Muscle of leg (tissue), 11 donors: ENCODE results near the gene WIPF2. TPM values are rescaled to one million over a fixed set of nuclear protein-coding genes. Genes with fewer than 3 reads are reported as not detected.

Experiments used
- DNase-seq: peaks from one replicate; pipeline ENCODE4 v3.0.0; 2013
- H3K27ac ChIP-seq: one replicate; pipeline ENCODE4 v1.5.1; 2013; ENCODE audit warnings: mild to moderate bottlenecking, low read length, control low read depth
- H3K27me3 ChIP-seq: one replicate; pipeline ENCODE4 v1.6.1; 2013; ENCODE audit warnings: low read length; ENCODE audit not compliant: control insufficient read depth, insufficient read depth
- H3K36me3 ChIP-seq: one replicate; pipeline ENCODE4 v1.6.1; 2013; ENCODE audit warnings: low read length; ENCODE audit not compliant: control insufficient read depth, insufficient read depth
- H3K4me1 ChIP-seq: one replicate; pipeline ENCODE4 v1.6.1; 2013; ENCODE audit warnings: low read length; ENCODE audit not compliant: control insufficient read depth, insufficient read depth
- H3K4me3 ChIP-seq: one replicate; pipeline ENCODE4 v1.5.1; 2013; ENCODE audit warnings: low read length, control low read depth
- H3K9me3 ChIP-seq: replicated peaks from 2 replicates; pipeline ENCODE4 v1.6.1; 2013; ENCODE audit warnings: low read depth, low read length; ENCODE audit not compliant: control insufficient read depth
- WGBS: methylation state at CpG from one replicate; pipeline ENCODE4 v1.1.5; 2013; ENCODE audit warnings: missing lambda C conversion rate; ENCODE audit not compliant: insufficient coverage; 5-methylcytosine and 5-hydroxymethylcytosine counted together
- polyA plus RNA-seq, 8 donors: library from polyadenylated mRNA; unstranded; fragments of 120-200 nt; gene quantifications; one replicate each; pipeline versions ENCODE4 v1.2.1 to v1.2.3, GENCODE V29; 2013; ENCODE audit warnings: inconsistent platforms in 1 of 8, low replicate concordance in 1 of 8; ENCODE audit not compliant: insufficient read length in 8 of 8, insufficient read depth in 1 of 8
- total RNA-seq: library from RNA; stranded (reverse); fragments of 120-200 nt; gene quantifications from one replicate; pipeline ENCODE4 v1.2.4, GENCODE V29; 2013

WIPF2 gene
- total and polyA plus RNA-seq, 9 donors, result 4.6 to 18.0 (median 14.4) TPM

DNA sequence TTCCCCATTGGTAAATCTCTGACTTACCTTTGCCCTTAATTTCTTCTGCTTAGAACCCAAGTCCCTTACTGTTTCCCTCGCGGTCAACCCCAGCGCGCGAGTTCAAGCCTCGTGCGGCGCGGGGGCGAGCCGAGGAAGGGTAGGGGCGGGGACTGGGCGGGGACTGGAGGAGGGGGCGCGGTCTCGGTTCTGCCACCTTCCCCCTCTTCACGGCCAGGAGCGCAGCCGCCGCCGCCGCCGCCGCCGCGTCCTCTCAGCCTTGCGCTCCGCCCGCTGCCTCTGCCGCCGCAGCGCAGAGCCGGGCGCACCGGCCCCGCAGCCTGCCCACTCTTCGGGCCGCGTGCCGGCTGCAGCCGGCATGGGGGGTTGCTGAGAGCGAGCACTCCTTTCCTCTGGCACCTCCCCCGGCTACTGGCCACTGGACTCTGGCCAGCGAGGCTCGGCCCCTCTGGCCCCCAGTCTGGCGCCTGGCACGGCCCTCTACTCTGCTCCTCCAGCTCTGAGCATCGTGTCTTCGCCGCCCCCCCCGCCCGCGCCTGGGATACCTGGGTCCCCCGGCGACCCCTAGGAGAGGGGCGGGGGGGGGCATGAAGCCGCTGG, 41.7 kb upstream of the WIPF2 start, which contains the start of gene RAPGEFL1:
TSS of gene RAPGEFL1 (plus strand) at position 196 of the 600 bp plus-strand sequence. CDS start at position 588, 392 bp downstream.
- Histone ChIP-seq H3K9me3 (no peaks in the 10 kb centered on the region), H3K4me3 (peak within 1 kb of the TSS; percentile 58), H3K27ac (no peak within 1 kb of the TSS), H3K27me3 (no peaks in the 10 kb centered on the region), H3K36me3 (peaks cover 30% of the 10 kb centered on the region), H3K4me1 (peaks cover 32% of the 10 kb centered on the region)
- peak; percentile 79 for DNase-seq
- under 1% methylated on average over 40 of the region's 57 CpGs for WGBS

DNA sequence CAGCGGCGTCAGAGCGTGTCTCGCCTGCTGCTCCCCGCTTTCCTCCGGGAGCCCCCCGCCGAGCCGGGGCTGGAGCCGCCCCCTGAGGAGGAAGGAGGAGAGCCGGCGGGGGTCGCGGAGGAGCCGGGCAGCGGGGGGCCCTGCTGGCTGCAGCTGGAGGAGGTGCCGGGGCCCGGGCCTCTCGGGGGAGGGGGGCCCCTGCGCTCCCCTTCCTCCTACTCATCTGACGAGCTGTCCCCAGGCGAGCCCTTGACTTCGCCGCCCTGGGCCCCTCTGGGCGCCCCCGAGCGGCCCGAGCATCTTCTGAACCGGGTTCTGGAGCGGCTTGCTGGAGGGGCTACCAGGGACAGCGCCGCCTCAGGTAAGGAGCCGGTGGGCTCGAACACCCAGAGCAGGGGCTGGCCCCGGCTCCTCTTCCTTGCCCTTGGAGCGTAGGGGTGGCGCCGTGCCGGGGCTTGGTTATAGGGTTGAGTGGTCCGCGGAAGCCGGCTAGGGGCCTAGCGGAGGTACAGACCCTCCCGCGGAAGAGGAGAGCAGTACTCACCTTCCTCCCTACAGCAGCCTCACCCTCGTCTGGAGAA, 41.0 kb upstream of the WIPF2 start:
- 20% methylated on average over 19 of the region's 46 CpGs for WGBS
- Histone ChIP-seq H3K27me3 (no peaks in the 10 kb centered on the region), H3K4me3 (peak overlapping the region; percentile 58)

DNA sequence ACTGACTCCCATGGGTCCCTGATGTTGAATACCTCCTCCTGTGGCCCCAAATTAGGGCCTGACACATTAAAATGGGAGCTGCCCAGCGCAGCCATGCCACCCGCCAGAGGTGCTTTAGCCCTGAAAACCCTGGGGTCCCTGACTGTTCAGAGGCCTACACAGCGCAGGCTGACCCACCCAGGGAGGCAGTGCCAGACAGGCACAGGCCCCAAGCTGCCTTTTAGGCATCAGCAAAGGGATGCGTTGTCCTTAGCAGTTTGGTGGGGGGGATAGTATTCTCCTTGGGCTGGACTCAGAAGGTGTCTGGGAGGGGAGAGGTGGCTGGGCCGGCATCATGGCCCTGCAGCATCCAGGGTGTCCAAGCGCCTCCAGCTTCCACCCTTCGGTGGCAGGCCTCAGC, 40.4 kb upstream of the WIPF2 start:
- no peak overlapping the region for H3K4me3 ChIP-seq
- 88% methylated on average over 4 of the region's 7 CpGs for WGBS
- peaks cover 25% of the 10 kb centered on the region for H3K36me3 ChIP-seq
- no peak overlapping the region for H3K27ac ChIP-seq
- peaks cover 37% of the 10 kb centered on the region for H3K4me1 ChIP-seq
- no peaks in the 10 kb centered on the region for H3K9me3 ChIP-seq
- H3K27me3 ChIP-seq, result no peaks in the 10 kb centered on the region
- no peak for DNase-seq

More for the DNA sequence above, 41.0 kb upstream of the WIPF2 start:
- Histone ChIP-seq H3K4me1 (peaks cover 37% of the 10 kb centered on the region), H3K27ac (no peak overlapping the region), H3K36me3 (peaks cover 29% of the 10 kb centered on the region), H3K9me3 (no peaks in the 10 kb centered on the region)
- DNase-seq, result no peak

DNA sequence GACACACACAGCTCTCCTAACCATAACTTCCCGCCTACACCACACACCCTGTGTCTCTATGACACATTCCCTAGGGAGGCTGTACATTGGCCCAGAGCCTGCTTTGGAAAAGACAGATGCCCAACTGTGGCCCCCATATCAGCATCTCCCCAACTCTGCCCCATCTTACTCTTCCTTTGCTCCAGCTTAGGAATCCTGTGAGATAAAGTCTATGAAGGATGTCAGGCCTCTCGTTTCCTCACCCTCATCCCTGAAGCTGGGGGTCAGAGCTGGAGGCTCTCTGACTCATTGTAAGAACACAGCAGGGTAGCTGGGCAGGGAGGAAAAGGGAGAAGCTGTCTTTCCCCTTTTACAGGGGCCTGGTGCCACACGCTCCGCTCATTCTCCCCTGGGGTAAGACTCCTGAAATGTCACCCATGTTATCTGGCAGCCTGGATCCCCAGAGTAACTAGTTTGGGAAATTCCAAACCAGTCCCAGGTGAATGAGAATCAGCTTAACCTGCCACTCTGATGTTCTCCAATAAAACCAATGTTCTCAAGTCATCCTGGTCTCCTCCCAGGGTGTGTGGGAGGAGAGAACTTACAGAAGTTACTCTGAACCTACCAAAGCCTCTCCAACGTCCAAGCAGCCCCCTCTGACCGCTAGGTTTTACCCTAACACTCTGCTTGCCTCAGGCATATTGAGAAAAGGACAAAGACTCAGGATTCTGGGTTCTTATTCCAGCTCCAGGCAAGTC, 39.0 kb upstream of the WIPF2 start:
- WGBS, result 80% methylated on average over 2 of the region's 6 CpGs
- no peak overlapping the region for H3K27ac ChIP-seq
- H3K4me1 ChIP-seq, result peaks cover 37% of the 10 kb centered on the region
- DNase-seq, result no peak
- H3K9me3 ChIP-seq, result no peaks in the 10 kb centered on the region
- peaks cover 12% of the 10 kb centered on the region for H3K36me3 ChIP-seq
- H3K27me3 ChIP-seq, result no peaks in the 10 kb centered on the region
- H3K4me3 ChIP-seq, result no peak overlapping the region

DNA sequence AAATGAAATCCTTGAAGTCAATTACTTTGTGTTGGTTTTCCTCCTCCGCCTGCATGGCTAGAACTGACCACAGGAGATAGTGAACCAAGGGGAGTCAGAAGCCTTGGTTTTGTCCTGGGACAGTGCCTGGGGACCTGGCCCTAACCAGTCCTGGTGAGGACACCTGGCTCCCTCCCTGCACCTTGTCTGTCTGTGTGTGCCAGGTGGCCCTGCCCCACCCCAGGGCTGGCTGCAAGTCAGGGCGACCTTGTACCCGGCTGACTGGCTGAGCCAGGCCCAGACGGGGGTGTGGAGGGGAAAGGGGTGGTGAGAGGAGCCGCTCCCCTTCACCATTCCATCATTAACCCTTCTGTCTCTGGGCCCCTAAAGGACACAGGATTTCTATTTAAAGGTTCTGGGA, 38.4 kb upstream of the WIPF2 start:
- Histone ChIP-seq H3K4me1 (peaks cover 37% of the 10 kb centered on the region), H3K36me3 (peaks cover 10% of the 10 kb centered on the region), H3K27ac (peak overlapping the region; percentile 62), H3K9me3 (no peaks in the 10 kb centered on the region), H3K4me3 (no peak overlapping the region), H3K27me3 (no peaks in the 10 kb centered on the region)
- DNase-seq, result no peak
- WGBS, result 67% methylated on average over 1 of the region's 5 CpGs

DNA sequence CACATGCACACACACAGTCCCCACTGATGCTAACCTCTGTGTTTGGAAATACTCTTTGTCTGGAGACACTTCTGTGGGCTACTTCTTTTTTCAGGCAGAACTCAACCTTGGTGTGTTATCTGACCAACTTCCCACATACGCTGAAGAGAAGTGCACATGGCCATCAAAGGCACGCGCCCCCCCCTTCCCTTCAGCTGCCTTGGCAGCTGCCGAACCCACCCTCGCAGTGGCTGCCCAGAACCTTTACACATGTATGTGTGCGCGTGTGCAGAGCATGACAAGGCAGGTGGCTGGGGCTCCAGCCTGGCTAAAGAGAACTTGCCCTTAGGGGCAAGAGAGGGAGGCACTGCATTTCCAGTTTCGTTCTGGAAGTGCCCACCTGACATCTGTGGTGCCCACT, 37.9 kb upstream of the WIPF2 start:
- DNase-seq, result peak; percentile 55
- peak overlapping the region; percentile 74 for H3K27ac ChIP-seq
- 80% methylated on average over 4 of the region's 8 CpGs for WGBS

DNA sequence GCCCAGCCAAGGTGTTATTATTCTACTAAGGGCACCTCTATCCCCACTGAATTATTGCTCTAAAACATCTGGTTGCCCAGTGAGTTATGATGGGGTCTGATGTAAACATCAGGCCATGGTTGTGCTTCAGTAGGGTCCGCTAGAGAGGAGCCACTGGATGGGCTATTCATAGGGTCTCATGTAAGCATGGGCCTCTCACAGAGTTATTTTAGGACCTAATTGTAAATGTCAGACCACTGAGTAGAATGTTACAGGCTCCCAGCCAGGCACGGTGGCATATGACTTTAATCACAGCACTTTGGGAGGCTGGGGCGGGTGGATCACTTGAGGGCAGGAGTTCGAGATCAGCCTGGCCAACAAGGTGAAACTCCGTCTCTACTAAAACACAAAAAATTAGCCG, 36.5 kb upstream of the WIPF2 start:
- no peaks in the 10 kb centered on the region for H3K9me3 ChIP-seq
- WGBS, result 86% methylated on average over 5 of the region's 6 CpGs
- H3K4me3 ChIP-seq, result no peak overlapping the region
- peaks cover 28% of the 10 kb centered on the region for H3K4me1 ChIP-seq
- no peaks in the 10 kb centered on the region for H3K27me3 ChIP-seq
- no peak for DNase-seq
- no peak overlapping the region for H3K27ac ChIP-seq
- H3K36me3 ChIP-seq, result no peaks in the 10 kb centered on the region

More for the DNA sequence above, 37.9 kb upstream of the WIPF2 start:
- Histone ChIP-seq H3K36me3 (peaks cover 6% of the 10 kb centered on the region), H3K4me3 (no peak overlapping the region), H3K9me3 (no peaks in the 10 kb centered on the region), H3K4me1 (peaks cover 37% of the 10 kb centered on the region), H3K27me3 (no peaks in the 10 kb centered on the region)

DNA sequence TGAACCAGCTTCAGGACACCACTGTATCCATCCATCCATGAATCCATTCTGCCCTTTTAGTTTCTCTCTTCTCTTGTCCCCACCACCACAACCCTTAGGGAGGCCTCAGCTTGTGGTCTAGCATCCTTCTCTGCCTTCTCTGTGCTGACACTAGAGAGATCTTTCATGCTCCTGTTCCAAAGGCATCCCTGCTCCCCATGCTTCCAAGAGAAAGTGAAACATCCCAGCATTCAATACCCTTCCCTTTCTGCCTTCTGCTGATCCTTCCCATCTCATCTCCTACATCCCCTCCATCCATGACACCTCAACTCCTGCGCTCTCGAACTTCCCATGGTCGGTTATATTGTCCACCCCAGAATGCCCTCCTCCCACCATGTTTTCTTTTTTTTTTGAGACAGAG, 31.9 kb upstream of the WIPF2 start:
- WGBS, result 97% methylated on average over 3 of the region's 3 CpGs
- Histone ChIP-seq H3K27me3 (peaks cover 5% of the 10 kb centered on the region), H3K36me3 (peaks cover 4% of the 10 kb centered on the region), H3K27ac (no peak overlapping the region), H3K4me3 (no peak overlapping the region), H3K9me3 (no peaks in the 10 kb centered on the region), H3K4me1 (peaks cover 25% of the 10 kb centered on the region)
- no peak for DNase-seq

DNA sequence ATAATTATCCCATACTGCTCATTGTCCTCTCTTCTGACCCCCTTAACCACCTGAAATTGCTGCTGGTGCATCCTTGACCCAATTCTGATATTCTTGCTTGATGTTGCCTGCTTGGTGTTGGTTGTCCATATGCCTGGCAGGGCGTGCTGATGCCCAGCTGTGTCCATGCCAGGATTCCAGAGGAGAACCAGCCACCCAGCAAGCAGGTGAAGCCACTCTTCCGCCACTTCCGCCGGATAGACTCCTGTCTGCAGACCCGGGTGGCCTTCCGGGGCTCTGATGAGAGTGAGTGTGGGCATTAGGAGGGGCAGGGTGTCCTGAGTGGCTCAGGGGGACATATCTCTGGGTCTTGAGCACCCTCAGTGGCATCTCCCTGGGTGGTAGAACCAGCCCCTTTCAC, 30.4 kb upstream of the WIPF2 start:
- WGBS, result 91% methylated on average over 6 of the region's 6 CpGs
- H3K9me3 ChIP-seq, result no peaks in the 10 kb centered on the region
- peaks cover 5% of the 10 kb centered on the region for H3K27me3 ChIP-seq
- H3K27ac ChIP-seq, result no peak overlapping the region
- no peak overlapping the region for H3K4me3 ChIP-seq
- no peak for DNase-seq
- H3K36me3 ChIP-seq, result peaks cover 4% of the 10 kb centered on the region
- peaks cover 19% of the 10 kb centered on the region for H3K4me1 ChIP-seq

DNA sequence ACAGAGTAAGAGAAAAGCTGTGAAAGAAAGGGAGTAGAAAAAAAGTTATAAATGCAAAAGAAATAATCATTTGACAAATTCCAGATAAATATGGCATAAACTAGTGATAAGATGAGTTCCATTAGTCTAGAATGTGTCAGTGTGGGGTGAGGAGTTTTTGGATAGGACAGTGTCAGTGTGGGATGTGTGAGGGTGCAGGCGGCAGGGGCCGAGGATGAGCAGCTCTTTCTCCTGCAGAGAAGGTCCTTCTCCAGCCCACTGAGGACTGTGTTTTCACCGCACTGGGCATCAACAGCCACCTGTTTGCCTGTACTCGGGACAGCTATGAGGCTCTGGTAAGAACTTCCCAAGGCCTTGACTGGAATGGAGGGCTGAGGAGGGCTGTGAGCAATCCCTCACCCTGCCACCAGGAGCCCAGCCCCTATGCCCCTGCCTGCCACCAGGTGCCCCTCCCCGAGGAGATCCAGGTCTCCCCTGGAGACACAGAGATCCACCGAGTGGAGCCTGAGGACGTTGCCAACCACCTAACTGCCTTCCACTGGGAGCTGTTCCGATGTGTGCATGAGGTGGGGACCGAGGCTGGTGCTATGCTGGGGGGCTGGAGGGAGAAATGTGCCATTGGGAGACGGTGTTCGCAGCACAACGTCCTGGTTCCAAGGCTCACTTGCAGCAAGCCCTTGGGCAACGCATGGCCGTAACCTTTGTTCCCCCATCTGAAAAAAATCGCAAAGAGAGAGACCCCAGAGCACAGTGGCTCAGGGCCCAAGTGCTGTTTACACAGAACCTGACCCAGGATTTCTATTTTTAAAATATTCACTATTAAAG, 28.7 kb upstream of the WIPF2 start:
- DNase-seq, result no peak
- WGBS, result 66% methylated on average over 8 of the region's 15 CpGs
- H3K27me3 ChIP-seq, result peaks cover 5% of the 10 kb centered on the region
- no peak overlapping the region for H3K4me3 ChIP-seq
- H3K27ac ChIP-seq, result no peak overlapping the region
- H3K4me1 ChIP-seq, result peaks cover 36% of the 10 kb centered on the region
- peaks cover 4% of the 10 kb centered on the region for H3K36me3 ChIP-seq
- H3K9me3 ChIP-seq, result no peaks in the 10 kb centered on the region
